ENCODE results near the gene EXPH5. TPM values are rescaled to one million over a fixed set of nuclear protein-coding genes. Genes with fewer than 3 reads are reported as not detected.
A peak's percentile ranks its signal among the peaks of the same experiment; 100 is the strongest.

EXPH5 gene
- total RNA-seq, 1 donor from 2014 or later: 32.8 TPM

- Mint-ChIP-seq H3K36me3 (ENCODE audit: insufficient read depth) (peaks cover 9% of the 10 kb centered on the region), H3K27me3 (no peaks in the 10 kb centered on the region), H3K4me1 (ENCODE audit: low read depth) (peaks cover 30% of the 10 kb centered on the region), H3K4me3 (ENCODE audit: low read depth) (no peak overlapping the region), H3K9me3 (ENCODE audit: low read depth) (no peaks in the 10 kb centered on the region), H3K27ac (peak overlapping the region; percentile 40)
- no peak for DNase-seq (ENCODE audit: low spot score, unreplicated experiment)
- TF ChIP-seq CTCF (IDR thresholded peaks at IDR 0.05; ENCODE audit: unreplicated experiment): no peak
Observed at GRCh38 chr11:108543316-108543964, 50.1 kb downstream of the EXPH5 start.

- Mint-ChIP-seq H3K36me3 (ENCODE audit: insufficient read depth) (peaks cover 13% of the 10 kb centered on the region), H3K27ac (no peak overlapping the region), H3K4me3 (ENCODE audit: low read depth) (no peak overlapping the region), H3K27me3 (no peaks in the 10 kb centered on the region), H3K4me1 (ENCODE audit: low read depth) (peaks cover 39% of the 10 kb centered on the region), H3K9me3 (ENCODE audit: low read depth) (no peaks in the 10 kb centered on the region)
- no peak for DNase-seq (ENCODE audit: low spot score, unreplicated experiment)
- TF ChIP-seq CTCF (IDR thresholded peaks at IDR 0.05; ENCODE audit: unreplicated experiment): no peak
Observed at GRCh38 chr11:108541531-108541930, 52.0 kb downstream of the EXPH5 start.

- H3K9me3 Mint-ChIP-seq (ENCODE audit: low read depth): no peaks in the 10 kb centered on the region
- TF ChIP-seq CTCF (IDR thresholded peaks at IDR 0.05; ENCODE audit: unreplicated experiment): no peak
- no peak for DNase-seq (ENCODE audit: low spot score, unreplicated experiment)
- H3K27ac Mint-ChIP-seq: peak overlapping the region; percentile 53
- H3K4me1 Mint-ChIP-seq (ENCODE audit: low read depth): peaks cover 21% of the 10 kb centered on the region
- H3K36me3 Mint-ChIP-seq (ENCODE audit: insufficient read depth): peaks cover 17% of the 10 kb centered on the region
- H3K27me3 Mint-ChIP-seq: no peaks in the 10 kb centered on the region
- no peak overlapping the region for H3K4me3 Mint-ChIP-seq (ENCODE audit: low read depth)
Observed at GRCh38 chr11:108538502-108538901, 55.1 kb downstream of the EXPH5 start.

GRCh38 chr11:108538022-108538424, 55.5 kb downstream of the EXPH5 start:
- H3K4me3 Mint-ChIP-seq (ENCODE audit: low read depth): no peak overlapping the region
- peak overlapping the region; percentile 71 for H3K27ac Mint-ChIP-seq
- no peak for DNase-seq (ENCODE audit: low spot score, unreplicated experiment)
- H3K27me3 Mint-ChIP-seq: no peaks in the 10 kb centered on the region
- peaks cover 21% of the 10 kb centered on the region for H3K4me1 Mint-ChIP-seq (ENCODE audit: low read depth)
- H3K9me3 Mint-ChIP-seq (ENCODE audit: low read depth): no peaks in the 10 kb centered on the region
- TF ChIP-seq CTCF (IDR thresholded peaks at IDR 0.05; ENCODE audit: unreplicated experiment): no peak
- H3K36me3 Mint-ChIP-seq (ENCODE audit: insufficient read depth): peaks cover 18% of the 10 kb centered on the region

GRCh38 chr11:108536783-108537182, 56.8 kb downstream of the EXPH5 start:
- Mint-ChIP-seq H3K9me3 (ENCODE audit: low read depth) (no peaks in the 10 kb centered on the region), H3K27ac (no peak overlapping the region), H3K4me3 (ENCODE audit: low read depth) (no peak overlapping the region), H3K27me3 (no peaks in the 10 kb centered on the region), H3K4me1 (ENCODE audit: low read depth) (peaks cover 21% of the 10 kb centered on the region), H3K36me3 (ENCODE audit: insufficient read depth) (peaks cover 22% of the 10 kb centered on the region)
- TF ChIP-seq CTCF (IDR thresholded peaks at IDR 0.05; ENCODE audit: unreplicated experiment): no peak
- DNase-seq (ENCODE audit: low spot score, unreplicated experiment): no peak
